CD4-positive, alpha-beta T cell (primary cell): ENCODE data around the gene MYL12A. TPM values are rescaled to one million over a fixed set of nuclear protein-coding genes. Genes with fewer than 3 reads are reported as not detected.

Experiments
- ATAC-seq: fragments of 200-7000 bp; cut with Tn5 transposase; one replicate; pipeline ENCODE4 v1.10.0; 2022; ENCODE audit warnings: mild to moderate bottlenecking; ENCODE audit not compliant: poor library complexity
- CTCF ChIA-PET: fragments of 350-600 bp; sonication (Branson Sonifier 250); formaldehyde crosslinking; loops from one replicate; lab custom pipeline; 2021; ENCODE audit warnings: antibody characterized with exemption, inconsistent platforms; lab: Charles Lee
- POLR2A ChIA-PET: fragments of 350-600 bp; sonication (Branson Sonifier 250); formaldehyde crosslinking; loops from one replicate; lab custom pipeline; 2021; ENCODE audit warnings: antibody characterized with exemption, inconsistent platforms; lab: Charles Lee
- DNase-seq, 14 experiments: peaks; one replicate each; pipeline ENCODE4 v3.0.0-alpha.2; 2013 to 2020; ENCODE audit warnings: mixed read lengths in 2 of 14
- H3K27ac ChIP-seq, 2 donors: one replicate each; pipeline versions ENCODE4 v1.5.1 to v1.7.0; 2013; ENCODE audit warnings: low read length in 2 of 2, low read depth in 1 of 2, mild to moderate bottlenecking in 1 of 2
- H3K27me3 ChIP-seq, 2 experiments: 1 replicate in 1 of 2; 2 replicates in 1 of 2; pipeline versions ENCODE4 v1.6.1 to v1.7.0; 2013; ENCODE audit warnings: low read length in 2 of 2, control low read depth in 1 of 2, mild to moderate bottlenecking in 1 of 2, moderate library complexity in 1 of 2; ENCODE audit not compliant: insufficient read depth in 2 of 2, control insufficient read depth in 1 of 2
- H3K36me3 ChIP-seq: one replicate; pipeline ENCODE4 v1.6.1; 2013; ENCODE audit warnings: low read length, control low read depth; ENCODE audit not compliant: insufficient read depth
- H3K4me1 ChIP-seq: one replicate; pipeline ENCODE4 v1.6.1; 2013; ENCODE audit warnings: low read length, control low read depth; ENCODE audit not compliant: insufficient read depth
- H3K4me3 ChIP-seq: one replicate; pipeline ENCODE4 v1.5.1; 2013; ENCODE audit warnings: mild to moderate bottlenecking, low read length, moderate library complexity
- H3K9me3 ChIP-seq, 2 experiments: 1 replicate in 1 of 2; 2 replicates in 1 of 2; pipeline versions ENCODE4 v1.6.1 to v1.7.0; 2013; ENCODE audit warnings: low read length in 2 of 2, mild to moderate bottlenecking in 2 of 2, control low read depth in 1 of 2, moderate library complexity in 1 of 2; ENCODE audit not compliant: control insufficient read depth in 1 of 2, insufficient read depth in 1 of 2
- H3K27ac Mint-ChIP-seq: one replicate; pipeline ENCODE4 v1.8.0; 2020; ENCODE audit warnings: mixed read lengths
- H3K27me3 Mint-ChIP-seq: one replicate; pipeline ENCODE4 v1.8.0; 2021; ENCODE audit warnings: mixed read lengths
- H3K36me3 Mint-ChIP-seq: one replicate; pipeline ENCODE4 v1.8.0; 2021; ENCODE audit warnings: low read depth, mixed read lengths
- H3K4me1 Mint-ChIP-seq: one replicate; pipeline ENCODE4 v1.8.0; 2021; ENCODE audit warnings: low read depth, mixed read lengths
- H3K4me3 Mint-ChIP-seq: one replicate; pipeline ENCODE4 v1.8.0; 2020; ENCODE audit warnings: mild to moderate bottlenecking, mixed read lengths
- H3K9me3 Mint-ChIP-seq: one replicate; pipeline ENCODE4 v1.8.0; 2020; ENCODE audit warnings: mixed read lengths
- CTCF ChIP-seq: fragments of 200-600 bp; IDR thresholded peaks from one replicate; pipeline ENCODE4 v1.8.0; 2022; ENCODE audit warnings: antibody characterized with exemption, mild to moderate bottlenecking
- intact Hi-C, 2 experiments: fragments of 100-400 bp; cut with DNase I in 1 of 2; cut with micrococcal nuclease in 1 of 2; formaldehyde crosslinking; loops; one replicate each; pipeline versions ENCODE4 v1.15.1 to v1.9.0; 2023 to 2025; cut with DNase I, micrococcal nuclease
- total RNA-seq, 174 experiments: library from RNA in 2 of 174; stranded (reverse) in 2 of 174; gene quantifications; one replicate each; pipeline ENCODE4 v1.2.3 and lab custom pipeline; 2021 to 2026

The MYL12A gene
- total RNA-seq, 2 experiments from 2014 or later, result 188 to 190 TPM

- Mint-ChIP-seq H3K27me3 (no peaks in the 10 kb centered on the region), H3K4me1 (no peaks in the 10 kb centered on the region), H3K4me3 (no peak overlapping the region), H3K9me3 (no peaks in the 10 kb centered on the region), H3K36me3 (peaks cover 43% of the 10 kb centered on the region), H3K27ac (peak overlapping the region; percentile 33)
- Histone ChIP-seq H3K4me1 (no peaks in the 10 kb centered on the region), H3K36me3 (peaks cover 42% of the 10 kb centered on the region), H3K27ac (no peak overlapping the region), H3K9me3 (no peaks in the 10 kb centered on the region), H3K27me3 (no peaks in the 10 kb centered on the region), H3K4me3 (no peak overlapping the region)
- no peak for ATAC-seq
- DNase-seq, result no peak
- ChIA-PET CTCF (interaction anchor here (1.1 to 2.2 kb wide), 7 partner anchors 9 to 386 kb away, joined by 3 to 10 read pairs (median 3); no protein-coding TSS in a partner anchor), POLR2A (interaction anchor here (1.1 to 1.2 kb wide), 3 partner anchors 169 to 315 kb away, joined by 3 to 4 read pairs (median 3); no protein-coding TSS in a partner anchor)
- no peak for TF ChIP-seq CTCF
- intact Hi-C loops, result loop anchor here (5.0 kb wide), 5 partner anchors 173 to 788 kb away; partner anchors contain the start of gene TGIF1 (in 1 of the 2)
Observed at GRCh38 chr18:3279201-3280185, 31.9 kb downstream of the MYL12A start.

GRCh38 chr18:3281456-3282400, 34.1 kb downstream of the MYL12A start:
- H3K27me3 Mint-ChIP-seq, result no peaks in the 10 kb centered on the region
- DNase-seq (peak in 3 of 14 experiments; percentile 79 to 83 (median 83)), ATAC-seq (peak; percentile 87)
- no peak overlapping the region for H3K4me3 Mint-ChIP-seq
- H3K4me1 Mint-ChIP-seq, result no peaks in the 10 kb centered on the region
- POLR2A ChIA-PET, result interaction anchor here (1.4 kb wide), 1 partner anchor 383 kb away, joined by 4 read pairs; no protein-coding TSS in a partner anchor
- CTCF ChIA-PET, result interaction anchor here (0.9 to 1.7 kb wide), 4 partner anchors 16 to 387 kb away, joined by 3 to 8 read pairs (median 4); no protein-coding TSS in a partner anchor
- H3K4me3 ChIP-seq, result no peak overlapping the region
- peaks cover 20% of the 10 kb centered on the region for H3K36me3 ChIP-seq
- H3K27me3 ChIP-seq, result no peaks in the 10 kb centered on the region
- H3K27ac Mint-ChIP-seq, result no peak overlapping the region
- H3K27ac ChIP-seq, result no peak overlapping the region
- H3K4me1 ChIP-seq, result no peaks in the 10 kb centered on the region
- no peaks in the 10 kb centered on the region for H3K9me3 ChIP-seq
- peak; percentile 82 for TF ChIP-seq CTCF
- intact Hi-C loops, result loop anchor here (1.0 to 5.0 kb wide), 9 partner anchors 15 to 786 kb away; partner anchors contain the start of gene TGIF1 (in 1 of the 2)
- H3K36me3 Mint-ChIP-seq, result peaks cover 22% of the 10 kb centered on the region
- no peaks in the 10 kb centered on the region for H3K9me3 Mint-ChIP-seq
